NCI-H2196 (cell line): ENCODE results near the gene SH3PXD2A.
A peak's percentile ranks its signal among the peaks of the same experiment; 100 is the strongest.
"Not testable (repeated sequence)": the region's sequence is repeated elsewhere in the genome, so short reads cannot be mapped to it uniquely, and the experiment has no call there.

Experiments
- DNase-seq: peaks from one replicate; lab custom pipeline; 2025; ENCODE audit not compliant: unreplicated experiment; lab: John Stamatoyannopoulos, UW

The SH3PXD2A gene

DNA sequence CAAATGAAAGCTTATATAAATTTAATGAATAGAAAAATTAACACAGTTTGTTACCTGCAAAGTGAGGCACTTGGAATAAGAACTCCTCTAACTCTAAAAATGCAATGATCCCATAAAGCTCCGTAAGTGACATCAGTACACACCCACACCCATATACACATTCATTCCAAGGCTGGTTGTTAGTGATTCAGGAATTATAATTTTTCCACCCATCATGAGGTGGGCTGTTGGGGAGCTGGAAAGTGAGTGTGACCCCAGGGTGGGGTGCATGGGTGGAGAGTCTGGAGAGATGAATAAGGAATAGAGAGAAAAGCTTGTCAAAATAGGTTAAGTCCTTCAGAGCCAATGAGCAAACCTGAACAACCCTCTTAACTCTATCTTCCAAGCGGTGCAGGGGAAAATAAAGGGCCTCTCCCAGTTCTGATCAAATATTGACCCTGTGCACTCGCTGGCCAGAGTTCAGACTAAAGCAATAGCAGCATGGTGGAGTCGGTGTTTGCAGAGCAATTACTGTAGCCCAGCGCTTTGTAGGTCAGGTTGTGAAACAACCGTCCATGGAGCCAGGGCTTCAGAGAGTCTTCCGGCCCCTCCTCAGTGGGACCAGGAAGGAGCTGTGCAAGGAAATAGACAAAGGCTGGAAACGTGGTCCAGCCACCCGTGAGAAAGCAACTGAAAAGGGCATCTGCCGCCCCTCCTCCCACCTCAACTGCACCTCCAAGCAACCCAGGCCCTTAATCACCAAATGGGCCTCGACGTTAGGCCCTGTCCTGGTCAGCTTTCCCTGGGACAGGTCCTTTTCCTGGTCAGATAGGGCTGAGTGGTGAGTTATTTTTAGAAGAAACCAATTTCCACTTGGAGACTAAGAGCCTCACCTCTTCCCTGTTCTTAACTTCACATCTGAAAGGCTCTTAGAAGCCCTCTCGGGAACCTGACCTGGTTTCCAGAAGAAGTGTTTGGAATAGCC lies 61.2 kb downstream of the SH3PXD2A start:
- peak; percentile 79 for DNase-seq

DNA sequence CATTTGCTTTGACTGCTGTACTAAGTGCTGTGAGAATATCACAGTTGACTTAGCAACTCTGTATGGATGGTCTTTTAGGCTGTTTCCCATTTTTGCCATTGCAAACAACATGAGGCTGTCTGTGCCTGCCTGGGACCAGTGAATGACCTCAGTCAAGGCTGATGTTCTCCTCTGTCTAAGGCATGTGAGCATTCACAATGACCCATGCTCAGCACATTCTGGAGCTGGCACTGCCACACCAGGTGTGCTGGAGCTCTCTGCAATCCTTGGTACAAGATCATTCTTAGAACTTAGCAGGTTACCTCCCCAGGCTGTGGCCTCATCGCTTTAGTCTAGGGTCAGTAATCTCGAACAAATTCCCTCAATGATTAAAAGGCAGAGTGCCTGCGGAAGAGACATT lies 61.9 kb downstream of the SH3PXD2A start:
- DNase-seq: no peak

DNA sequence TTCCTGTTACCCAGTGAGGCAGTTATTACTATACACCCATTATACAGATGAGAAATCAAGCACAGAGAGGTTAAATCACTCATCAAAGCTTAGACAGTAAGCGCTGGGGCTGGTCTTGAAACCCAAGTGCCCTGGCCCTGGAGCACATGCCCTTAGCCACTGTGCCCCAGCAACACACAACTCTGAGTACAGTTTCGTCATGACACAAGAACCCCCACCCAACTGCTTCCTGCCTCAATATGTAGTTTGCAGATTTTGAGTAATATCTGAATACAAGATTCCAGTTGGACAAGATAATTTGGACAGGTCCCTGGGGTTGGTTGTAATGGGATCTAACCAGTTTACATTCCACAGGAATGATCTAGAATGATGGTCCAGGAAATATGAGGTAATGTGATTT lies 62.8 kb downstream of the SH3PXD2A start:
- no peak for DNase-seq

DNA sequence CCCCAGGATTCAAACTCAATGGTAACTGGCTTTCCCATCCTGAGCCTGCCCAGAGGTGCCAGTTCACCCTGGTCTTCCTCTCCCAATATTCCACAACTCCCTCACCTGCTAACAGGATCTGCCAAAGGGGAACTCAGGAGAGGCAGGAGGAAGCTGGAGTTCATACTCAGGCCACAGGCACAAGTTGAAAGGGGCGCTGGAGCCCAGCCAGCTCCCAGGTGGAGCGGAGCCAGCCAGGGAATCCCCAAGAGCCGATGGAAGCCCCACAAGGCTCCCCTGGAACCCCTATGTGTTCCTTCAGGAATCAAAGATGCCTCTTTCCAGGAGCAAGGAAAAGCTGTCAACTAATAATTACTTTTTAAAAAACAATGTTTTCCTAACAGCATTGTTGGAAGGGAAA lies 63.5 kb downstream of the SH3PXD2A start:
- no peak for DNase-seq

DNA sequence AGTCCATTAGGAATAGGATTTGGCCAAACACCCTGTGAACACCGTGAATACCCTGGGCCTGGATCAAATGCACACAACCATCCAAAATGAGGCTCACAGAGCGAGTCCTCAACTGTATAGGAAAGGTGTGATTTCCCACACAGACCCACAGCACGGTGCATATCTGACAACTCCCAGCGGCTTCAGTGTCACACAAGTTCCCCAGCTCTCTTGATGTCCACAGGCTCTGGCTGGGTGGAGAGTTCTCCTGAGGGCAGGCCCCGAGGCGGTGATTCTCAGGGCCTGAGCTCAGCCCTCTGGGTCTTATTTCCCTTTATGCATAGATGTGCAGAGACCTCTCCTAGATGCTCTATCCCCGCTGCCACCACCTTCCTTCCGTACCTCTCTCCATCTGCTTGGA lies 64.1 kb downstream of the SH3PXD2A start:
- no peak for DNase-seq

DNA sequence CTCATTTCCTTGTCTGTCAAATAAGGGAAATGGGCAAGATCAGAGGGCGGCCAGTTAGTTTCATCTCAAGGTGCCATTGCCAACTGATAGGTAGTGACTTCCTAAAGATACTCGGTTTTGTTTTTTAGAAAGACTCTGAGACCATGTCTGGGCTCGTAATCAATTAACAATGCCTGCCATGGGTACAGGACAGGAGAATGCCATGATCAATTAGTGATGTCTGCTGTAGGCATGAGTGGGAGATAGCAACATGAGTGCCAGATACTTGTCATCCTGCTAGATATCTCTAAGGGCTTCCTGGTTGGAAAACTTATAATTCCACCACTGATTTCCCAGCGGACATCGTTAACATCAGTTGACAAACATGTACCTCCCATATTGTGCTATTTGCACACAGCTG lies 64.8 kb downstream of the SH3PXD2A start:
- DNase-seq: no peak

DNA sequence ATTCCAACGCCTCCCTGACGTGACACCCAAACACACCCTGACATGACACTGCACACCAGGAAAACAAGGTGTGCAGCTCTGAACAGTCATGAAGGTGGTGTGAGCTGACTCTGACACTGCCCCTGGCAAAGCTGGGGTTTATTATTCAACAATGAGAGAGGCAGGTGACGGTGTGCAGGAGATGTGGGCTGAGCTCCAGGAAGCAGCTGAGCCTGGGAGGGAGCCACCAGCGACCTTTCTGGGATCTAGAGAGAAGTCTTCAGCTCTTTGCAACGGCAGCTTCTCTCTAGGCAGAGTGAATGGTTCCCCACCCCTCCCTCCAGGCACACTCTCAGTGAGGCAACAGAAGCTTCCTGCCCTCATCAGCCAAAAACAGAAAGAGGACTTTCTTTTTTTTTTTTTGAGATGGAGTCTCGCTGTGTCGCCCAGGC lies 65.6 kb downstream of the SH3PXD2A start:
- DNase-seq: peak; percentile 34

DNA sequence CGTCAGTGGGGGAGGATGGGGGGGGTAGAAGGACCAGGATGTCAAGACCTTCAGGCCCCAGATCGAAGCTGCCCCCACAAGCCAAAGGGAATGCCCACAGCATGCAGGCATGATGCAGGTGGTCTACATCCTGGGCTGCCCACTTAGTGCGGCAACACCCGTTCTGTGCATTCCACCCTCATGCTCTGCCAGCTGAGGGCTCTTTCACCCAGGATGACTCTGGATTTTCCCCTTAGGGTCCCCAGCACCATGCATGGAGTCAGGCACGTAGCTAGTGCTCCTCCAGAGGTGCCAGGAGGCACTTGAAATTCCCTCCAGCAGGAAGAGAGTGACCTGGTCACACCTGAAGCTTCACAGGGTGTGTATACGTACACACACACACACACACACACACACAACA lies 66.2 kb downstream of the SH3PXD2A start:
- DNase-seq: no peak

DNA sequence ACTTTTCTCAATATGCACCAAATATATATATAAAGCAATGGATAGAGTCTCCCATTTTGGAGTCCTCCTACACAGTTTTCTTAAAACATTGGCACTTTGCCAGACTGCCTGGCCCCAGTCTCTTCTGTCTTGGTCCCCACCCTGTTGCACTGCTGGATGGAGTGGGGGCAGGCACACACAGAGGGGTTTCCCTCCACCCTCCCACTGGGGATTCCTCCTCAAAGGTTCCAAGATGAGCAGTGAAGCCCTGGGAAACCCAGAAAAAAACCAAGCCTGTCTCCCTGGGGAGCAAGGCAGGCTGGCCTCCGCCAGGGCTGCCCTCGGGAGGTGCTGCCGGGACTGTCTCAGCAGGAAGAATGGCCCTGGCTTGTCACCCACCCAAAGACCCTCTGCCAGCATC lies 68.0 kb downstream of the SH3PXD2A start:
- DNase-seq: no peak

DNA sequence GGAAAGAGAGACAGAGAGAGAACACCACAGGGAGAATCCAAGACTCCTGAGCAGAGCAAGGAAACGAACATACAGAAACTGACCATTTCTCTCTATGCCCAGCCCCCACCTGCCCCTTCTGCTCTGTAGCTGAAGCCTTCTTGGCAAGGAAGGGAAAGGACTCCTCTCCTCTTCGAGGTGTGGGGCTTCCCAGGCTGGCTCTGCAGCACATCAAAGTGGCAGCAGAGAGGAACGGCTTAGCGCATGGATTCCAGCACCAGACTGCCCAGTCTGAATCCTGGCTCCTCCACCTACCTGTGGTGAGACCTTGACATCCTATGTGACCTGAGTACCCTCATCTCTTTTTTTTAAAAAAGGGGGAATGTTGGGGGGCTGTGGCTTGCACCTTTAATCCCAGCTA lies 69.4 kb downstream of the SH3PXD2A start:
- DNase-seq: no peak

DNA sequence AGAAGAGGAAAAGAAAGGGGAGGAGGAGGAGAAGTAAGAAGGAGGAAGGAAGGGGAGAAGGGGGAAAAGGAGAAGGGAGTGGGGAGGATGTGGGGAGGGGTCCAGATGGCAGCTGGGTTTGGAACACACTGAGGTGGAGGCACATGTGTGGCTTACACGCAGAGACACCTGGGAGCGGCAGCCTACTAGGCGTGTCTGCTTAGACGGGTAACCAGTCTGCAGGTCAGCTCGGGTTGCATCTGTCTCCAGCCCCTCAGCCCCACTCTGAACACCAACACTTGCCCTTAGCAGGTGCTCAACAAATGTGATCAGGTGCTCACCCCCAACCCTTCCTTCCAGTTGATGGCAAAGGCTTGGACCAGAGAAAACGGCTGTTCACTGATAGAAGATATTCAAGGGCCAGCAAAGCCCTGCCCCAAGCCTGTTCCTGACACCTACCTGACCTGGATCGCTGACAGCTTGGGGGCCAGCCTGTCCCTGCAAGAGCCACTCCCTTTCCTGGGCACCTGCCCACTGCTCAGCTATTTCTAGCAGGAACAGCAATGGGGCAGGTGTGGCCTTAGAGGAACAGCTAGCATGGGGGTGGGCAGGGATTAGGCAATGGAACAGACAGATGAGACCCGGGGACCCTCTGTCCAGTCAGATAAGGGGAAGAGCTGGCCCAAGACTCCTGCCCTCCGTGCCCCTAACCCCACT lies 70.5 kb downstream of the SH3PXD2A start:
- peak; percentile 22 for DNase-seq

DNA sequence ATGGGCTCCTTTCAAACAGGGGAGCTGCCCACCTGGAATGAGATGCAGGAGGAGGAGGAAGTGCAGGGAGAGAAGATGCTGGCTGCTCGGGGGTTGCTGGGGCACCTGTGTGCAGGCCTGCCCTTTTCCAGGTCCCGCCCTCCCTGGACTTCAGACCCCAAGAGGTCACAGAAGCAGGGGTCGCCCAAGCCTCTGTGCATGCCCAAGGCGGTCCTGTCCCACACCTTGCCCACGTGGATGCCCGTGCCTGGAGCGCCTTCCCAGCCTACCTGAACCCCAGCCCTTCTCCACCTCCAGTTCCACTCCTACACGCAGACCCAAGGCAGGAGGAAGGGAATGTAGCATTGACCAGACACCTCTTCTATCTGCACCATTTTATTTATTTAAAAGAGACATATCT lies 71.3 kb downstream of the SH3PXD2A start:
- DNase-seq: no peak

DNA sequence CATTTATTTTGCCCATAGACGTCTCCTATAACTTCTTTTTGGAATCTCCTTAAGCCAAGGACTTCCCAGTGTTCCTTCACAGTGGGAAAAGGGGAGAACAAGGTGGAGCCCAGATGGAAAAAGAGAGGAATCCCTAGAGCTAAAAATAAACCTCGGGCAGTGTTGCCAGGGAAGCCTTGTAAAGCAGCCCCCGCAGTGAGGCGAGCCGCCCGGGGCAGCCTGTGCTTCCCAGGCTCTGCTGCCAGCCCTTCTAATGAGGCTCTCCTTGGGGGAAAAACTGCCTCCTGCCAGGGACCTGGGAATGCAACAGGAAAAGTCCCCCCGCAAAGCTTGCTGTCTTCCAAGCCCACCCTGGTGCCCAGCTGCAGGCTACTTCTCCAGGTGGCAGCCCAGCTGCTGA lies 71.7 kb downstream of the SH3PXD2A start:
- no peak for DNase-seq

DNA sequence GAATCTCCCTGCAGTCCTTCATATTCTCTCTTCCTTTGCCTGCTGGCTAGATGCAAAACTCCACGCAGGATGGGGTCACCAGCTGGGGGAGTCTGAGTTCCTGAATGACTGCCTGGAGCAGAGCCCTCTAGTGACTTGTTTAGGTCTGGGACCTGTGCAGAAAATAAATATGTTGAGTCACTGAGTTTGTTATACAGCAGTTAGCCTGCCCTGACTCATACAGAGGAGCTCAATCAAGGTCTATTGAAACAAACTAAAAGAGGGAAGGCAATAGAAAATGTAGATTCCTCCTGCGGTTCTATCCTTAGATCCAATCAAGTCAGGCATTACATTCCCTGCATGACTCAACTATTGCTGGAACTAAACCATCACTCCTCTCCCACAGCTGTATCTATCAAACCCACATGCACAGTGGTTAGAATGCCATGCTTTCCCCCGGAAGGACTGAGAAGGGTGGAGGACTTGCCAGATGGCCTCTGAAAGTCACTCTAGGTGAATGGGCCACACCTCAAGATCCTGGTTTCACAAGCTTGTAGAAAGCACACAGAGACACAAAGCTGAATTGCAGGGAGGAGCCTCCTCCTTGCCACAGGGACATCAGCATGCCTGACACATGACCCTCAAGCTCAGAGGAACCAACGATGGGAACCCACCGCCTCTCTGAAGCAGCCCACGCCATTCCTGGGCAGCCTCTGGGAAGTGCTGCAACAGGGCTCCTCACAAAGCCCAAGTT lies 73.9 kb downstream of the SH3PXD2A start:
- no peak for DNase-seq

DNA sequence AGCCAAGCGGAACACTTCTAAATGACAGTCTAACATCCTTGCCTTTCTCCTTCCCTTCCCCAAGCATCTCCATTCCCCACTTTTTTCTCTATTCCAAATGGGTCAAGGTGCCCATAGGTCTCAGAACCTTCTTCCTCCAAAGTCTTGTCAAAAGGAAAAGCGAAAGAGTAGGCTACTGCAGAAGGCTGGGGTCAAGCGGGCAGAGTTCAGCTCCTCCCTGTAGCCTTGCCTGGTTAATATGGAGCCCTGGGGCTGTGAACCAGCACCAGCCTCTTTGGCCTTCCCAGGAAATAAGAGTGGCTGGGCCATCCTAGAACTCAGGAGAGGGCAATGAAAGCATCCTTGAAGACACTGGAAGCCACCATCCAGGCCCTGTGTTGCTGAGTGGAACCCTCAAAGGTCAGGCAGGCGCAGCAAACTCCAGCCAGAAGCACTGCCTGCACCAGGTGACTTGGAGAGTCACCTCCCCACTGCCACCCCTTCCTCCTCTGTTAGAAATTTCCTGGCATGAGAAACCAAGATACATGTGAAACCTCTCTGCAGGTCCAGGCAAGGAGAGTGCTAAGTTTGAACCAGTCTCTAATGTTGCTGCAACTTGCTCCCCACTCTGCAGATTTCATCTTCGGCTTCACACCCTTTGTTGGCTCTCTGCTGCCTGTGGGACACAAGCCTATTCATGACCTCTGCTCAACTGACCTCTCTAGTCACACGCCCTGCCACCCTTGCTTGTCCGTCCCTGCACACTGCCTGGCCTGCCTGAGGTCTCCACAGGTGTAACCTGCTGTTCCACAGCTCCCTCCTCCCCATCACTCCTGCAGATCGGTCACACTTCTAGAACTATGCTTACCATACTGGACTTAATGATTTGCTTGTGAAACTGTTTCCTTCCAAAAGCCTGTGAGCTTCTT lies 74.9 kb downstream of the SH3PXD2A start:
- DNase-seq: no peak

DNA sequence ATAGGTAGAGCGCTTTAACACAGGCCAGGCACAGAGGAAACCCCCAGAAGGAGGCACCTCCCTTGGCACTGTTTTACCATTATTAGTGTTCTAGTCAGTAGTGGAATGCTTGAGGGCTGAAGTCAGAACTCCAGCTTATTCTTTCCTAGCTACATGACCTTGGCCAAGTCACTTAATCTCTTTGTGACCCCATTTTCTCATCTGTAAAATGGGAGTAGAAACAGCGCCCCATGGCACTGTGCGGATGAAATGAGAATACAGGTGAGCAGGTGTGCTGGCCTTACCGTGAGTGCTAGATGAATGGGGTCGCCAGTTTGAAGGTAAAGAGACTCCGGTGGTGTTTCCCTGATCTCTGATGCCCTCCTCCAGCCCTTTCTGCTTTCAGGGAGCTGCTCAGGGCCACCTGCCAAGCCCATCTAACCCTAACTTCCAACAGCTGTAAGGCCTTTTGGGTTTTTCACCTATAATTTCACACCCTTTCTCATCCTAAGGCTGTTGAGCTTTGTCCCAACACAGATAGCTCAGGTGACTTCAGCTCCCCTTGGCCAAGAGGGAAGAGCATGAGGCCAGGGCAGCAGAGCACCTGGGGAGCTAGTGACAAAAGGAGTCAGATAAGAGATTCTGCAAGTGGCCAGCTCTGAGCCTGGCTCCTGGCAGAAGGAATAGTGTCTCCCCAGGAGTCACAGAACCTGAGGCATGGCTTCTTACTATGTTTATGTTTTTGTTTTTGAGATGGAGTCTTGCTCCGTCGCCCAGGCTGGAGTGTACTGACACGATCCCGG lies 76.8 kb downstream of the SH3PXD2A start:
- no peak for DNase-seq

DNA sequence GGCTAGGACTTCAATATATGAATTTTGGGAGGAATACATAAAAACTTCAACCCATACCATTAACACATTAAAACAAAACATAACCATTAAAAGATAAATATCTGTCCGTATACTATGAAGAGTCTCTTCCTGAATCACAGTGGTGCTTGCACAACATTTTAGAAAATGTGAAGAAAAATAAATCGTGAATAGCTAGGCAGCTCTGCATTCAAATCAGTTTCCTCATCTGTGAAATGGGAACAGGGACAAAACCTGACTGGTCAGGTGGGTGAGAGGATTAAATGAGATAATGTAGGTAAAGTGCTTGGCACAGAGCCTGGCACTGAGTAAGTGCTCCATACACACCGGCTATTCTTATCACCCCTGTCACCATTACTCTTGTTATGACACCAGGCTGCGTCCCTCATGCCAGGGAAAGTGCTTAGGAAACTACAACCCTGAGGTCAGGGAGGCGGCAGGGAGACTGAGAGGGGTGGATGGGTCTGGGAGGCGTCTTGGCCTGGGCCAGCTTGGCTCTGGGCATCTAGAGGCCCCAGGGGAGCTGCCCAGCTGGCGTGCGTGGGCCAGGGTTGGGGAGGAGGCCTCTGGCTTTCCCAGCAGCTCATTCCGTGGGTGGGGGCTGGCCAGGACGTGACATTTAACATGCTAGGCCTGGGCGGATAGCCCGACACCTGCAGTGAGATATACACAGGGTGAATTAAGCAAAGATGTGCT lies 78.3 kb downstream of the SH3PXD2A start:
- DNase-seq: no peak

DNA sequence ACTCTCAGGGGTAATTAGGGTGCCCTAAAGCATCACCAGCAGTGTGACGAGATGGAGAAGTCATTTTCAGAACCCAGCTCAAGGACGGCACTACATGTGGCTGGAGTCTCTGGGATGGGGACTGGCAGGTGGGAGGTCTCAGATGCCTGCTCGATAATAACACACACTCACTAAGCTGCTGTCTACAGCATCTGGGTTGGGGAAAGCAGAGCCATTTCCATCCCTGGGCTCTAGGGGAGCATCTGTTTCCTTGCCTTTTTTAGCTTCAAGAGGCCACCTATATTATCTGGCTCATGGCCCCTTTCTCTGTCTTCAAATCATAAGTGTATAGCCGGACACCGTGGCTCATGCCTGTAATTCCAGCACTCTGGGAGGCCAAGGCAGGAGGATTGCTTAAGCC lies 79.6 kb downstream of the SH3PXD2A start:
- DNase-seq: no peak

DNA sequence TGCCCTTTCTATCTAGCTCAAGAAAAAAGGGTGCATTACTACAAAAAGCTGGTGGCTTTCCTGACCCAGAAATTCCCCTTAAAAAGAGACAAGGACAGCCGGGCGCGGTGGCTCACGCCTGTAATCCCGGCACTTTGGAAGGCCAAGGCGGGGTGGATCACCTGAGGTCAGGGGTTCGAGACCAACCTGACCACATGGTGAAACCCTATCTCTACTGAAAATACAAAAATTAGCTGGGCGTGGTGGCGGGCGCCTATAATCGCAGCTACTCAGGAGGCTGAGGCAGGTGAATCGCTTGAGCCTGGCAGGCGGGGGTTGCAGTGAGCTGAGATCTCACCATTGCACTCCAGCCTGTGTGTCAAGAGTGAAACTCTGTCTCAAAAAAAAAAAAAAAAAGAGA lies 82.5 kb downstream of the SH3PXD2A start:
- DNase-seq: not testable (repeated sequence)
